ENCODE measurements around the gene RNF213. TPM values are rescaled to one million over a fixed set of nuclear protein-coding genes. Genes with fewer than 3 reads are reported as not detected.

Gene RNF213
- total RNA-seq, 1 experiment from 2014 or later = 70.5 TPM

GRCh38 chr17:80219763-80220053, 40.9 kb upstream of the RNF213 start (continued):
- no peak for TF ChIP-seq CREB1 (CRISPR knock-in tag; IDR thresholded peaks at IDR 0.05)
- TF ChIP-seq, protein P1, sequence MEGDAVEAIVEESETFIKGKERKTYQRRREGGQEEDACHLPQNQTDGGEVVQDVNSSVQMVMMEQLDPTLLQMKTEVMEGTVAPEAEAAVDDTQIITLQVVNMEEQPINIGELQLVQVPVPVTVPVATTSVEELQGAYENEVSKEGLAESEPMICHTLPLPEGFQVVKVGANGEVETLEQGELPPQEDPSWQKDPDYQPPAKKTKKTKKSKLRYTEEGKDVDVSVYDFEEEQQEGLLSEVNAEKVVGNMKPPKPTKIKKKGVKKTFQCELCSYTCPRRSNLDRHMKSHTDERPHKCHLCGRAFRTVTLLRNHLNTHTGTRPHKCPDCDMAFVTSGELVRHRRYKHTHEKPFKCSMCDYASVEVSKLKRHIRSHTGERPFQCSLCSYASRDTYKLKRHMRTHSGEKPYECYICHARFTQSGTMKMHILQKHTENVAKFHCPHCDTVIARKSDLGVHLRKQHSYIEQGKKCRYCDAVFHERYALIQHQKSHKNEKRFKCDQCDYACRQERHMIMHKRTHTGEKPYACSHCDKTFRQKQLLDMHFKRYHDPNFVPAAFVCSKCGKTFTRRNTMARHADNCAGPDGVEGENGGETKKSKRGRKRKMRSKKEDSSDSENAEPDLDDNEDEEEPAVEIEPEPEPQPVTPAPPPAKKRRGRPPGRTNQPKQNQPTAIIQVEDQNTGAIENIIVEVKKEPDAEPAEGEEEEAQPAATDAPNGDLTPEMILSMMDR (IDR thresholded peaks at IDR 0.05) = no peak

GRCh38 chr17:80220054-80220735, 40.5 kb upstream of the RNF213 start, which contains the start of the genes SGSH and SLC26A11:
Gene SGSH (minus strand): TSS chr17:80220333. CDS start chr17:80220313, 20 bp downstream.
Gene SLC26A11 (plus strand): TSS chr17:80220427. CDS start chr17:80221561, 1,134 bp downstream.
- Mint-ChIP-seq H3K4me1 (peaks cover 19% of the 10 kb centered on the region), H3K9me3 (no peaks in the 10 kb centered on the region), H3K27ac (peak within 1 kb of the TSS; percentile 63; the same call in 1 of the 2 replicates), H3K36me3 (peaks cover 7% of the 10 kb centered on the region), H3K27me3 (ENCODE audit: low read depth) (no peaks in the 10 kb centered on the region), H3K4me3 (peak within 1 kb of the TSS; percentile 91)
- DNase-seq (ENCODE audit: low spot score) (peak; percentile 91), ATAC-seq (peak; percentile 84)
- ChIA-PET CTCF (interaction anchor here (0.6 to 1.8 kb wide), 11 partner anchors 14 to 1073 kb away, joined by 3 to 8 read pairs (median 3); partner anchors contain the start of gene GAA), POLR2A (no interaction called here)
- TF ChIP-seq ATF6 (CRISPR knock-in tag; IDR thresholded peaks at IDR 0.05) (no peak), JUN (CRISPR knock-in tag; IDR thresholded peaks at IDR 0.05) (no peak), GABPB1 (CRISPR knock-in tag; IDR thresholded peaks at IDR 0.05) (no peak), EMX1 (CRISPR knock-in tag; IDR thresholded peaks at IDR 0.05) (no peak), TP53 (CRISPR knock-in tag; IDR thresholded peaks at IDR 0.05) (0 out of 2 replicates have a peak, but pooled peaks have one; percentile 32), RORB (CRISPR knock-in tag; IDR thresholded peaks at IDR 0.05) (no peak), ZBTB21 (CRISPR knock-in tag; IDR thresholded peaks at IDR 0.05; ENCODE audit: borderline replicate concordance) (no peak), MYBL2 (CRISPR knock-in tag; IDR thresholded peaks at IDR 0.05) (0 out of 2 replicates have a peak, but pooled peaks have one; percentile 38), ZNF416 (CRISPR knock-in tag; IDR thresholded peaks at IDR 0.05) (no peak), ETV6 (CRISPR knock-in tag; IDR thresholded peaks at IDR 0.05) (peak; percentile 73; the same call in 1 of the 2 replicates), KAT7 (CRISPR knock-in tag; IDR thresholded peaks at IDR 0.05; ENCODE audit: borderline replicate concordance) (no peak), FOXP4 (CRISPR knock-in tag; IDR thresholded peaks at IDR 0.05) (0 out of 2 replicates have a peak, but pooled peaks have one; percentile 10), FOXP1 (CRISPR knock-in tag; IDR thresholded peaks at IDR 0.05; ENCODE audit: borderline replicate concordance) (0 out of 2 replicates have a peak, but pooled peaks have one; percentile 49), E2F1 (CRISPR knock-in tag; IDR thresholded peaks at IDR 0.05) (no peak), CREM (CRISPR knock-in tag; IDR thresholded peaks at IDR 0.05) (no peak), ATF3 (CRISPR knock-in tag; conservative IDR thresholded peaks at IDR 0.05) (no peak), TCF7 (CRISPR knock-in tag; IDR thresholded peaks at IDR 0.05; ENCODE audit: low read depth) (no peak)
- TF ChIP-seq, protein P1 (IDR thresholded peaks at IDR 0.05) = no peak
- TF ChIP-seq, protein P2, sequence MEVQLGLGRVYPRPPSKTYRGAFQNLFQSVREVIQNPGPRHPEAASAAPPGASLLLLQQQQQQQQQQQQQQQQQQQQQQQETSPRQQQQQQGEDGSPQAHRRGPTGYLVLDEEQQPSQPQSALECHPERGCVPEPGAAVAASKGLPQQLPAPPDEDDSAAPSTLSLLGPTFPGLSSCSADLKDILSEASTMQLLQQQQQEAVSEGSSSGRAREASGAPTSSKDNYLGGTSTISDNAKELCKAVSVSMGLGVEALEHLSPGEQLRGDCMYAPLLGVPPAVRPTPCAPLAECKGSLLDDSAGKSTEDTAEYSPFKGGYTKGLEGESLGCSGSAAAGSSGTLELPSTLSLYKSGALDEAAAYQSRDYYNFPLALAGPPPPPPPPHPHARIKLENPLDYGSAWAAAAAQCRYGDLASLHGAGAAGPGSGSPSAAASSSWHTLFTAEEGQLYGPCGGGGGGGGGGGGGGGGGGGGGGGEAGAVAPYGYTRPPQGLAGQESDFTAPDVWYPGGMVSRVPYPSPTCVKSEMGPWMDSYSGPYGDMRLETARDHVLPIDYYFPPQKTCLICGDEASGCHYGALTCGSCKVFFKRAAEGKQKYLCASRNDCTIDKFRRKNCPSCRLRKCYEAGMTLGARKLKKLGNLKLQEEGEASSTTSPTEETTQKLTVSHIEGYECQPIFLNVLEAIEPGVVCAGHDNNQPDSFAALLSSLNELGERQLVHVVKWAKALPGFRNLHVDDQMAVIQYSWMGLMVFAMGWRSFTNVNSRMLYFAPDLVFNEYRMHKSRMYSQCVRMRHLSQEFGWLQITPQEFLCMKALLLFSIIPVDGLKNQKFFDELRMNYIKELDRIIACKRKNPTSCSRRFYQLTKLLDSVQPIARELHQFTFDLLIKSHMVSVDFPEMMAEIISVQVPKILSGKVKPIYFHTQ (CRISPR knock-in tag; IDR thresholded peaks at IDR 0.05) = no peak
- TF ChIP-seq, protein P3, sequence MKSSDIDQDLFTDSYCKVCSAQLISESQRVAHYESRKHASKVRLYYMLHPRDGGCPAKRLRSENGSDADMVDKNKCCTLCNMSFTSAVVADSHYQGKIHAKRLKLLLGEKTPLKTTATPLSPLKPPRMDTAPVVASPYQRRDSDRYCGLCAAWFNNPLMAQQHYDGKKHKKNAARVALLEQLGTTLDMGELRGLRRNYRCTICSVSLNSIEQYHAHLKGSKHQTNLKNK (CRISPR knock-in tag; IDR thresholded peaks at IDR 0.05) = no peak
- TF ChIP-seq, protein P4, sequence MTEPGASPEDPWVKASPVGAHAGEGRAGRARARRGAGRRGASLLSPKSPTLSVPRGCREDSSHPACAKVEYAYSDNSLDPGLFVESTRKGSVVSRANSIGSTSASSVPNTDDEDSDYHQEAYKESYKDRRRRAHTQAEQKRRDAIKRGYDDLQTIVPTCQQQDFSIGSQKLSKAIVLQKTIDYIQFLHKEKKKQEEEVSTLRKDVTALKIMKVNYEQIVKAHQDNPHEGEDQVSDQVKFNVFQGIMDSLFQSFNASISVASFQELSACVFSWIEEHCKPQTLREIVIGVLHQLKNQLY (CRISPR knock-in tag; IDR thresholded peaks at IDR 0.05) = no peak

All from WTC11 (cell line).